Lower lobe of right lung (tissue), 1 donor: ENCODE data around the gene LYAR. TPM values are rescaled to one million over a fixed set of nuclear protein-coding genes. Genes with fewer than 3 reads are reported as not detected.

ENCODE experiments used
- total RNA-seq: library from RNA; stranded (reverse); fragmentation: NEBNext Ultra II Directional; extraction: Animal tissue kit (Norgen Biotek cat#: 25700); gene quantifications from one replicate; pipeline ENCODE4 v1.2.1, GENCODE V29; 2021
- donor health status: DM: no; HTN: yes; CAD: no; lungs with severe emphysema.

Gene LYAR
- total RNA-seq, 1 donor from 2014 or later = 18.0 TPM

Other genes starting within 250 kb of the LYAR start
- gene OTOP1, start 63.2 kb downstream of the LYAR start, total RNA-seq = not detected
- gene TMEM128, start 41.9 kb downstream of the LYAR start, total RNA-seq = 29.2 TPM
- gene ZBTB49, start 97 bp upstream of the LYAR start, total RNA-seq = 4.9 TPM
- 0.50 TPM for gene NSG1, start 96.9 kb upstream of the LYAR start, total RNA-seq